GM12892 (cell line): ENCODE results near the gene TMTC2.

Experiments
- POLR2AphosphoS5 ChIP-seq: IDR thresholded peaks from 2 replicates; pipeline ENCODE4 v1.6.1; 2011; ENCODE audit warnings: low read depth, low read length, control low read depth
- TAF1 ChIP-seq: IDR thresholded peaks from 2 replicates; pipeline ENCODE4 v1.6.1; 2011; ENCODE audit warnings: low read depth, mild to moderate bottlenecking, control low read depth, low read length, borderline replicate concordance

GRCh38 chr12:82756303-82756702, 69.6 kb downstream of the TMTC2 start:
- no peak for TF ChIP-seq POLR2AphosphoS5
- TF ChIP-seq TAF1, result no peak
